ENCODE data around the gene SIAE.

Gene SIAE

DNA sequence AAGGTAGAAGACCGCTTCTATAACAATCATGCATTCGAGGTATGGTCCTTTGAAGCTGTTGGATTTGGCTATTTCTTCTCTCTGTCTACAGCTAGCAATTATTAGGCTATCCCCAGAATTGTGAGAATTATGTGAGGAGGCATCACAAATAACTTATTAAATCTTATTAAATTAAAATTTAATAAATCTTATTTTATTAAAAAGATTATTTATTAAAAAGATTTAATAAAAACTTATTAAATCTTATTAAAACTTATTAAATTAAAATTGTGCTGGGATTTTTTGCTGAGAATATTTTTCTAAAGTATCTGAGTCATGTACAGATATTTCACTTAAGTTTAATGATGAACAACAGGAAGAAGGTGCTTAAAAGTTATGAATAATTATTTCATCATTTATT lies 7.9 kb upstream of the SIAE start:
- no peak overlapping the region for H3K4me3 ChIP-seq (ENCODE audit: low read depth, low read length)
- TF ChIP-seq CTCF (IDR thresholded peaks at IDR 0.05; ENCODE audit: low read depth, low read length): no peak

DNA sequence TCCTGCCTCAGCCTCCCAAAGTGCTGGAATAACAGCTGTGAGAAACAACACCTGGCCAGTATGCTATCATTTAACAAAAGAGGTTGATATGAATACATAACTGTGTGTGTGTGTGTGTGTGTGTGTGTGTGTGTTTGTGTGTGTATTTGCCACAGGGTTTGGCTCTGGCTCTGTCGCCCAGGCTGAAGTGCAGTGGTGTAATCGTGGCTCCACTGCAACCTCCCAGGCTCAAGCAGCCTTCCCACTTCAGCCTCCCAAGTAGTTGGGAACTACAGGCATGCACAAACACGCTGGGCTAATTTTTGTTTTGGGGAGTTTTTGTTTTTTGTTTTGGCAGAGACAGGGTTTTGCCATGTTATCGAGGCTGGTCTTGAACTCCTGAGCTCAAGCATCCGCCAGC lies 4.9 kb upstream of the SIAE start:
- no peak overlapping the region for H3K4me3 ChIP-seq (ENCODE audit: low read depth, low read length)
- no peak for TF ChIP-seq CTCF (IDR thresholded peaks at IDR 0.05; ENCODE audit: low read depth, low read length)

DNA sequence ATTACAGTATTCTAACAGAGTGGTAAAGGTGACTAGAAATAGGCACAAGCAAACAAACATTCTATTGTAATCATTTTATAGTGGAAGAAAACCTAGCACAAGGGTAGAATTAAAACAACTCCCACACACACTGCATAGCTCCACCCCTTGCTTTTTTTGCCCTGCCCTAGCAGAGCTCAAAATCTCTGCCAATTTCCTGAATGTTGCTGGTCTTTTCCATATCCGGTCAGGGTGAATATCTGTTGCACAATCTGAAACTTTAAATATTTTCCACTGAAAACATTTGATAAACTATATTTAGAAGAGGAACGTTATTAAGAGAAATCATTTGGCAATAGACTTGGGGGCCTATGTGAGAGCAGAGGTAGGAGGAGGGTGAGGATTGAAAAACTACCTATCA lies 2.8 kb upstream of the SIAE start:
- peak overlapping the region; percentile 3 for H3K4me3 ChIP-seq (ENCODE audit: low read depth, low read length)
- no peak for TF ChIP-seq CTCF (IDR thresholded peaks at IDR 0.05; ENCODE audit: low read depth, low read length)

- peak overlapping the region; percentile 65 for H3K4me3 ChIP-seq (ENCODE audit: low read depth, low read length)
- TF ChIP-seq CTCF (IDR thresholded peaks at IDR 0.05; ENCODE audit: low read depth, low read length): no peak
Observed at GRCh38 chr11:124674571-124674970, 1.0 kb upstream of the SIAE start.

DNA sequence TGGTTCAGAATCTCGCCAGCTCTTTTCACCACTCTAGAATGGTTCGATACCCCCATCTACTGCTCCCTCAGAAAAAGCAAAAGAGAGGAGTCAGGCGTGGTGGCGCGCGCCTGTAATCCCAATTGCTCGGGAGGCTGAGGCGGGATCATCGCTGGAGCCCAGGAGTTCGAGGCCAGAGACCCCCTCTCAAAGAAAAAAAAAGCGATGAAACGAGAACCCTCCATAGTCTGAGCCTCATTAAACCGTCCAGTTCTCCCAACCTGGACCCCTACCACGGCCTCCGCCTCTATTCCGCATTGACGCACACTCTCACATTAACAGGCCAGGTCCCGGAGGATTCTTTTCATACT lies 604 bp upstream of the SIAE start:
- TF ChIP-seq CTCF (IDR thresholded peaks at IDR 0.05; ENCODE audit: low read depth, low read length): no peak
- peak overlapping the region; percentile 65 for H3K4me3 ChIP-seq (ENCODE audit: low read depth, low read length)

DNA sequence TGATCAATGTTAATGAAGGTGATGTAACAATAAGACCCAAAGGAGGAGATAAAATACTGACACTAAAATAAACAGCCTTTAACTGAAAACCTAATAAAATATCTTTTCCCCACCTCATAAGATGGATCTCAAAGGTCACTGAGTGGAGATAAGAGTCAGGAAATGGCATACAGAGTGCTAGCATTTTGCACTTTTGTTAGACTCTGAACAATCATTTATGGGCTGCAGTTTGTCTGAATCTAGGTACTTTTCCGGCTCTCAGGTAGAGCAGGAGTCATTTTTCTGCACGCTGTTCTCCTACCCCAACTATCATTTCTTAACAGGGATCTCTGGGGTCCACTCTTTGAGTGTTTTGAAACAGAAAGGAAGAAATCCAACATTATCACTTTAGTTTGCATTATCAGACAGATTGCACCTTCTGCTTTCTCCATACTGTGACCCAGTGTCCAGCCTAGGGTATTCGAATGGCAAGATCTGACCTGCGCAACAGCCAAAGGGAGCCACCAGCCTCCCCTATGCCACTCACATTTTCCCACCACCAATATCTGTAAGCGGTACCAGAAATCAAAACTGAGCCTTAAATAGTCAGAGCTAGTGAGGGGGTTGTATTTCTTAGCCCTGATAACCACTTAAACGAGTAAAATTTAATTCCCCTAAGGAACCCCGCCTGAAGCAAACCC lies 863 bp downstream of the SIAE start:
- TF ChIP-seq CTCF (IDR thresholded peaks at IDR 0.05; ENCODE audit: low read depth, low read length): no peak
- H3K4me3 ChIP-seq (ENCODE audit: low read depth, low read length): peak overlapping the region; percentile 65

- H3K4me3 ChIP-seq (ENCODE audit: low read depth, low read length): no peak overlapping the region
- TF ChIP-seq CTCF (IDR thresholded peaks at IDR 0.05; ENCODE audit: low read depth, low read length): no peak
Observed at GRCh38 chr11:124670732-124671131, 2.8 kb downstream of the SIAE start.
